ENCODE data around the gene PLIN4.

The PLIN4 gene

DNA sequence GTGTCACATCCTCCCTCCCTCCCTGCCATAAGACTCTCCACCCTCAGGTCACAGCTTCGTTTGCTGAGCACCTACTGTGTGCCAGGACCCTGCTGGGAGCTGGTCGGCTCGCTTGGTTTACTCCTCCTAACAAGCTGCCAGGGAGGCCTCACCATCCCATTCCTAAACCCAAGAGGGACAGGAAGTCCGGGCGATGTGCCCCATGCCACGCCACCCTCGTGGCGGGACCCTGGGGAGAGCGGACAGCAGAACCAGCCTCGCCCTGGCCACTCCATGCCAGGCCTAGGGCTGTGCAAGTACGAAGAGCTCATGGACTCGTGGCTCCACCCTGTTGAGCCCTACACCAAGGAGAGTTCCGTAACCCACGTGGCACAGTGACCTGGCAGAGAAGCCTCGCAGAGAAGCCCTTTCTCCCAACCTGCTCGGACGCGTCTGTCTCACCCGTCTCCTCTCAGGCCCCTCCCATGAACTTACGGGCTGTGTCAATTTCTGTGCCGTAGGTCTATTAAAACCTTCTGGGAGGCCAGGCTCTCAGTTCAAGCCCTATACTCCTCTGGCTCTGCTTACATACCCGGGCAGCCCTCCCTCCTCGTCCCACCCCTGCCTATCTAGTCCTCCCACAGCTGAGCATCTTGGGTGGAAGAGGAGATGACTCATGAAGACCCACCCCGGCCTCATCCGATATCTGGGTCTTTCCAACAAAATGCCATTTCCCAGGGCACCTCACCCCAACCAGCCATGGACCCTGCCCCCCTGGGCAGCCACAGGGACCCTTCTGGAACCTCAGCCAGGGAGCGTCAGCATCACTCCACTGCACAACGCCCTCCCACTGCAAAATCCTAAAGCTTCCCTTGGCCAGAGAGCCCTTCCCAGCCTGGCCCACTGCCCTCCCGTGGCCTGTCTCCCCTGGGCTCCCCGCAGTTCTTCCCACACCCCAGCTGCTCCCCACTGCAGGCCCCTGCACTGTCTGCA is 63.3 kb downstream of the PLIN4 start:
- peak; percentile 46 for DNase-seq (ENCODE audit: low read depth)

GRCh38 chr19:4453232-4454179 is 64.8 kb downstream of the PLIN4 start:
- DNase-seq (ENCODE audit: low read depth), result no peak

- DNase-seq (ENCODE audit: low read depth), result no peak
Measured at GRCh38 chr19:4452230-4452990, 65.9 kb downstream of the PLIN4 start.

Measured in GM04504 (cell line).